B cell (primary cell): ENCODE measurements around the gene ZNF716. TPM values are rescaled to one million over a fixed set of nuclear protein-coding genes. Genes with fewer than 3 reads are reported as not detected.
A peak's percentile ranks its signal among the peaks of the same experiment; 100 is the strongest.

Source experiments
- ATAC-seq: fragments of 200-7000 bp; cut with Tn5 transposase; one replicate; pipeline ENCODE4 v1.10.0; 2021; ENCODE audit warnings: low read depth, mild to moderate bottlenecking, moderate number of reproducible peaks, moderate library complexity
- CTCF ChIA-PET: fragments of 350-600 bp; sonication (Branson Sonifier 250); formaldehyde crosslinking; loops from one replicate; lab custom pipeline; 2021; ENCODE audit warnings: antibody characterized with exemption, inconsistent platforms; lab: Charles Lee
- POLR2A ChIA-PET: fragments of 350-600 bp; sonication (Branson Sonifier 250); formaldehyde crosslinking; loops from one replicate; lab custom pipeline; 2021; ENCODE audit warnings: antibody characterized with exemption; lab: Charles Lee
- DNase-seq: peaks from one replicate; pipeline ENCODE4 v3.0.0; 2013
- H2AFZ ChIP-seq: 2 replicates; pipeline ENCODE4 v1.6.1; 2012; ENCODE audit warnings: mild to moderate bottlenecking, low read depth, low read length; ENCODE audit not compliant: insufficient read depth, poor library complexity, severe bottlenecking
- H3K27ac ChIP-seq, 2 donors: 1 replicate in 1 of 2; 2 replicates in 1 of 2; pipeline ENCODE4 v1.5.1; 2012 to 2013; ENCODE audit warnings: low read length in 2 of 2, mild to moderate bottlenecking in 2 of 2, moderate library complexity in 1 of 2
- H3K27me3 ChIP-seq, 4 experiments: fragments of 200-600 bp in 1 of 4; sonication (generic) in 1 of 4; replicated peaks in 1 of 4; 1 replicate in 2 of 4; 2 replicates in 2 of 4; pipeline versions ENCODE4 v1.6.1 to v1.7.0; 2013 to 2016; ENCODE audit warnings: low read length in 3 of 4, mild to moderate bottlenecking in 2 of 4, mixed read lengths in 1 of 4, moderate library complexity in 1 of 4; ENCODE audit not compliant: insufficient read depth in 4 of 4, control insufficient read depth in 3 of 4; ENCODE audit errors: control extremely low read depth in 1 of 4
- H3K36me3 ChIP-seq, 2 experiments: replicated peaks in 1 of 2; 1 replicate in 1 of 2; 2 replicates in 1 of 2; pipeline versions ENCODE4 v1.6.1 to v1.7.1; 2013; ENCODE audit warnings: low read length in 1 of 2; ENCODE audit not compliant: insufficient read depth in 2 of 2, control insufficient read depth in 1 of 2; ENCODE audit errors: control extremely low read depth in 1 of 2, extremely low read depth in 1 of 2
- H3K4me1 ChIP-seq, 2 donors: fragments of 200-600 bp in 1 of 2; sonication (generic) in 1 of 2; 1 replicate in 1 of 2; 2 replicates in 1 of 2; pipeline versions ENCODE4 v1.5.1 to v1.6.1; 2013 to 2017; ENCODE audit warnings: low read length in 2 of 2; ENCODE audit not compliant: control insufficient read depth in 2 of 2, insufficient read depth in 2 of 2
- H3K4me2 ChIP-seq: replicated peaks from 2 replicates; pipeline ENCODE3; 2012; ENCODE audit warnings: mild to moderate bottlenecking, low read depth, low read length; ENCODE audit not compliant: poor library complexity, severe bottlenecking
- H3K4me3 ChIP-seq, 5 experiments: fragments of 200-600 bp in 1 of 5; sonication (generic) in 1 of 5; 1 replicate in 3 of 5; 2 replicates in 2 of 5; pipeline versions ENCODE4 v1.5.1 to v1.7.0; 2011 to 2016; ENCODE audit warnings: low read length in 4 of 5, mild to moderate bottlenecking in 4 of 5, low read depth in 2 of 5, control low read depth in 1 of 5, moderate library complexity in 1 of 5; ENCODE audit not compliant: insufficient read depth in 1 of 5; ENCODE audit errors: control extremely low read depth in 1 of 5, extremely low read depth in 1 of 5
- H3K79me2 ChIP-seq: fragments of 200-600 bp; sonication (generic); one replicate; pipeline ENCODE4 v1.6.0; 2016; ENCODE audit warnings: low read length; ENCODE audit not compliant: control insufficient read depth, insufficient read depth
- H3K9ac ChIP-seq: fragments of 200-600 bp; sonication (generic); 2 replicates; pipeline ENCODE4 v1.6.1; 2017; ENCODE audit warnings: mild to moderate bottlenecking, low read length, moderate library complexity
- H3K9me3 ChIP-seq, 3 donors: one replicate each; pipeline versions ENCODE4 v1.6.1 to v1.7.1; 2013; ENCODE audit warnings: low read length in 2 of 3; ENCODE audit not compliant: control insufficient read depth in 2 of 3, insufficient read depth in 1 of 3; ENCODE audit errors: control extremely low read depth in 1 of 3
- H4K20me1 ChIP-seq: 2 replicates; pipeline ENCODE4 v1.6.0; 2012; ENCODE audit warnings: mild to moderate bottlenecking, low read length; ENCODE audit not compliant: insufficient read depth, control insufficient read depth, poor library complexity, severe bottlenecking
- H3K27ac Mint-ChIP-seq: one replicate; pipeline ENCODE4 v1.8.0; 2021; ENCODE audit warnings: mixed read lengths
- H3K27me3 Mint-ChIP-seq: one replicate; pipeline ENCODE4 v1.8.0; 2021; ENCODE audit warnings: mixed read lengths
- H3K4me1 Mint-ChIP-seq: one replicate; pipeline ENCODE4 v1.8.0; 2021; ENCODE audit warnings: mixed read lengths
- H3K4me3 Mint-ChIP-seq: one replicate; pipeline ENCODE4 v1.8.0; 2021; ENCODE audit warnings: mixed read lengths
- H3K9me3 Mint-ChIP-seq: one replicate; pipeline ENCODE4 v1.8.0; 2022; ENCODE audit warnings: mixed read lengths; ENCODE audit not compliant: insufficient read depth
- EZH2 ChIP-seq: IDR thresholded peaks from 2 replicates; pipeline ENCODE4 v1.6.1; 2012; ENCODE audit warnings: borderline replicate concordance, low read depth, mild to moderate bottlenecking, moderate library complexity, low read length; ENCODE audit not compliant: insufficient read depth, poor library complexity, severe bottlenecking
- WGBS: methylation state at CpG from one replicate; pipeline ENCODE4 v1.1.5; 2013; ENCODE audit warnings: missing lambda C conversion rate; ENCODE audit not compliant: insufficient coverage; 5-methylcytosine and 5-hydroxymethylcytosine counted together
- intact Hi-C: fragments of 100-400 bp; cut with micrococcal nuclease; formaldehyde crosslinking; loops from one replicate; pipeline ENCODE4 v1.10.0; 2022
- polyA plus RNA-seq: library from polyadenylated mRNA; depleted of rRNA; stranded (reverse); fragments of >200 nt; gene quantifications from 2 replicates; pipeline ENCODE4 v1.2.3, GENCODE V29; 2012
- total RNA-seq, 2 donors: library from RNA; stranded (reverse); fragments of 120-200 nt in 1 of 2; gene quantifications; 1 replicate in 1 of 2; 2 replicates in 1 of 2; pipeline versions ENCODE4 v1.2.3 to v1.2.4, GENCODE V29; 2013 to 2022
- TF ChIP-seq, protein P1 (sequence below): fragments of 200-600 bp; IDR thresholded peaks from one replicate; pipeline ENCODE4 v1.8.0; 2022; ENCODE audit warnings: antibody characterized with exemption, mild to moderate bottlenecking

Gene ZNF716
- total and polyA plus RNA-seq, 2 donors (not counting 1 experiment from before 2014, with no cell fraction given) = not detected

DNA sequence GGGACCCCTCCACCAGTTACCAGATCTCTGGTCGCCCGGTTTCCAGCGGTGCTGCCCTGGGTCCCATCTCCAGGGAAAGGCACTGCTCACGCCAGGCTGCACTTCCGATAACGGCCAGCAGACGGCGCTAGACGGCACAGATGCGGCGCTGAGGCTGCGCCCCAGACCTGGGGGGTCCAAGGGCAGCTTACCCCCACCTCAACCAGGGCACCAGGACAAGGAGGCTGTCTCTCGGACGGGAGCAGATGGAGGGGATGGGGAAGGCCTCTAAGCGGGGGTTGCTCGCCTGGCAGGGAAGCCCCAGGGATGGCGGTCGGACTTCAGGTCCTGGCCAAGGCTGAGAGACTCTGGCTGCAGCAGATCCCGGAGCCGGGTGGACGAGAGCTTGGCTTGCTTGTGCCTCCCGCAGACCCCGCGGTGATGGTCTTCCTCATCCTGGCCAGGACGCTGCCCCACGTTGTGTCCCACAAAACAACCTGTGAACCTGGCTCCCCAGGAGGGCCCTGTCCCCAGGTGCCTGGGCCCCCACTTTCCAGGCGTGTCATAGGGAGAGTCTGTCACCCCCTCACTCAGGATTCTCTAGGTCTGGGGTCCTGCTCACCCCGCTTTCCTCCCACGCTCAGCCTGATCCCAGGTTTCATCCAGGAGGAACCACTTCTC is 23.9 kb upstream of the ZNF716 start:
- POLR2A ChIA-PET = no interaction called here
- H3K9me3 Mint-ChIP-seq = peaks cover under 1% of the 10 kb centered on the region
- no peak for ATAC-seq
- no peak overlapping the region for H3K4me3 Mint-ChIP-seq
- peaks cover 0 to 45% (median 0%) of the 10 kb centered on the region in 3 donors for H3K9me3 ChIP-seq
- H3K27ac Mint-ChIP-seq = no peak overlapping the region
- no peaks in the 10 kb centered on the region for H3K36me3 ChIP-seq
- H3K4me3 ChIP-seq = no peak overlapping the region
- H3K4me1 ChIP-seq = no peaks in the 10 kb centered on the region
- WGBS = 72% methylated on average over 29 of the region's 29 CpGs
- DNase-seq = no peak
- no peak overlapping the region for H2AFZ ChIP-seq
- no peaks in the 10 kb centered on the region for H3K27me3 ChIP-seq
- TF ChIP-seq, protein P1, sequence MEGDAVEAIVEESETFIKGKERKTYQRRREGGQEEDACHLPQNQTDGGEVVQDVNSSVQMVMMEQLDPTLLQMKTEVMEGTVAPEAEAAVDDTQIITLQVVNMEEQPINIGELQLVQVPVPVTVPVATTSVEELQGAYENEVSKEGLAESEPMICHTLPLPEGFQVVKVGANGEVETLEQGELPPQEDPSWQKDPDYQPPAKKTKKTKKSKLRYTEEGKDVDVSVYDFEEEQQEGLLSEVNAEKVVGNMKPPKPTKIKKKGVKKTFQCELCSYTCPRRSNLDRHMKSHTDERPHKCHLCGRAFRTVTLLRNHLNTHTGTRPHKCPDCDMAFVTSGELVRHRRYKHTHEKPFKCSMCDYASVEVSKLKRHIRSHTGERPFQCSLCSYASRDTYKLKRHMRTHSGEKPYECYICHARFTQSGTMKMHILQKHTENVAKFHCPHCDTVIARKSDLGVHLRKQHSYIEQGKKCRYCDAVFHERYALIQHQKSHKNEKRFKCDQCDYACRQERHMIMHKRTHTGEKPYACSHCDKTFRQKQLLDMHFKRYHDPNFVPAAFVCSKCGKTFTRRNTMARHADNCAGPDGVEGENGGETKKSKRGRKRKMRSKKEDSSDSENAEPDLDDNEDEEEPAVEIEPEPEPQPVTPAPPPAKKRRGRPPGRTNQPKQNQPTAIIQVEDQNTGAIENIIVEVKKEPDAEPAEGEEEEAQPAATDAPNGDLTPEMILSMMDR = peak; percentile 58
- TF ChIP-seq EZH2 = no peak
- H3K4me2 ChIP-seq = no peak overlapping the region
- H4K20me1 ChIP-seq = no peaks in the 10 kb centered on the region
- no peaks in the 10 kb centered on the region for H3K27me3 Mint-ChIP-seq
- H3K27ac ChIP-seq = no peak overlapping the region
- no peaks in the 10 kb centered on the region for H3K4me1 Mint-ChIP-seq
- intact Hi-C loops = no loop called here
- H3K9ac ChIP-seq = no peak overlapping the region
- H3K79me2 ChIP-seq = no peaks in the 10 kb centered on the region
- CTCF ChIA-PET = no interaction called here

DNA sequence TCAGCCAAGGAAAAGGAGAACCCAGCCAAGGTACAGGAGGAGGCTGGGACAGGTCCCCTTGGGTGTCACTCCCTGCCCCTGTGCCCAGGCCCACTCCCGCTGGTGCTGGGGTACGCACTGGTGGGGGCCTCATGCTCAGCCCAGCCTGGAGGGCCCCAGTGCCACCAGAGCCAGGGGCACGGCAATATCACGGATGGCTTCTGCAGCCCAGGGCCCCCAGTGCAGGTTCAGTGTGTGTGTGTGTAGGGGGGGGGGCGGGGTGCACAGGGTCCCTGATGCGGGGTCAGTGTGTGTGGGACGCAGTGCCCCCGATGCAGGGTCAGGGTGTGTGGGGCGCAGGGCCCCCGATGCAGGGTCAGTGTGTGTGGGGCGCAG is 23.4 kb upstream of the ZNF716 start:
- Mint-ChIP-seq H3K9me3 (peaks cover 2% of the 10 kb centered on the region), H3K27ac (no peak overlapping the region), H3K27me3 (no peaks in the 10 kb centered on the region), H3K4me3 (no peak overlapping the region), H3K4me1 (no peaks in the 10 kb centered on the region)
- H3K36me3 ChIP-seq = no peaks in the 10 kb centered on the region
- H2AFZ ChIP-seq = no peak overlapping the region
- H3K79me2 ChIP-seq = no peaks in the 10 kb centered on the region
- DNase-seq = no peak
- H3K4me1 ChIP-seq = no peaks in the 10 kb centered on the region
- no peak for ATAC-seq
- TF ChIP-seq EZH2 = no peak
- TF ChIP-seq, protein P1 = no peak
- no peak overlapping the region for H3K4me3 ChIP-seq
- 93% methylated on average over 7 of the region's 11 CpGs for WGBS
- no peak overlapping the region for H3K9ac ChIP-seq
- H3K9me3 ChIP-seq = peaks cover 0 to 45% (median 0%) of the 10 kb centered on the region in 3 donors
- ChIA-PET CTCF (no interaction called here), POLR2A (no interaction called here)
- H3K27ac ChIP-seq = no peak overlapping the region
- intact Hi-C loops = no loop called here
- H3K4me2 ChIP-seq = no peak overlapping the region
- H3K27me3 ChIP-seq = no peaks in the 10 kb centered on the region
- no peaks in the 10 kb centered on the region for H4K20me1 ChIP-seq
